CD14-positive monocyte (primary cell): ENCODE measurements around the gene DNAJB4. TPM values are rescaled to one million over a fixed set of nuclear protein-coding genes. Genes with fewer than 3 reads are reported as not detected.

Source experiments
- DNase-seq, 3 donors: peaks; one replicate each; pipeline ENCODE4 v3.0.0-alpha.2; 2011 to 2022
- H2AFZ ChIP-seq: 2 replicates; pipeline ENCODE4 v1.6.0; 2012; ENCODE audit warnings: mild to moderate bottlenecking, low read depth, low read length, inconsistent platforms; ENCODE audit not compliant: insufficient read depth, poor library complexity, severe bottlenecking
- H3K27ac ChIP-seq, 2 donors: 1 replicate in 1 of 2; 2 replicates in 1 of 2; pipeline ENCODE4 v1.5.1; 2012 to 2013; ENCODE audit warnings: low read length in 2 of 2, control low read depth in 1 of 2, inconsistent platforms in 1 of 2, low read depth in 1 of 2, mild to moderate bottlenecking in 1 of 2
- H3K27me3 ChIP-seq, 2 donors: one replicate each; pipeline versions ENCODE4 v1.6.0 to v1.6.1; 2011 to 2013; ENCODE audit warnings: low read length in 2 of 2; ENCODE audit not compliant: control insufficient read depth in 2 of 2, insufficient read depth in 2 of 2
- H3K36me3 ChIP-seq, 2 donors: replicated peaks in 1 of 2; 1 replicate in 1 of 2; 2 replicates in 1 of 2; pipeline versions ENCODE4 v1.5.1 to v1.6.1; 2012 to 2013; ENCODE audit warnings: low read length in 2 of 2, control low read depth in 1 of 2, inconsistent platforms in 1 of 2, mild to moderate bottlenecking in 1 of 2; ENCODE audit not compliant: insufficient read depth in 2 of 2, control insufficient read depth in 1 of 2
- H3K4me1 ChIP-seq, 2 donors: 1 replicate in 1 of 2; 2 replicates in 1 of 2; pipeline versions ENCODE4 v1.5.1 to v1.6.1; 2012 to 2013; ENCODE audit warnings: low read length in 2 of 2, control low read depth in 1 of 2, inconsistent platforms in 1 of 2, mild to moderate bottlenecking in 1 of 2, moderate library complexity in 1 of 2; ENCODE audit not compliant: insufficient read depth in 2 of 2, control insufficient read depth in 1 of 2
- H3K4me2 ChIP-seq: replicated peaks from 2 replicates; pipeline ENCODE3; 2012; ENCODE audit warnings: low read length, moderate library complexity, mild to moderate bottlenecking; ENCODE audit not compliant: poor library complexity, severe bottlenecking; ENCODE audit errors: extremely low read depth
- H3K4me3 ChIP-seq, 3 experiments: fragments of 200-600 bp in 1 of 3; sonication (generic) in 1 of 3; replicated peaks in 1 of 3; 1 replicate in 2 of 3; 2 replicates in 1 of 3; pipeline ENCODE4 v1.5.1; 2011 to 2013; ENCODE audit warnings: low read length in 3 of 3, mild to moderate bottlenecking in 3 of 3, control low read depth in 2 of 3, low read depth in 2 of 3, inconsistent platforms in 1 of 3, moderate library complexity in 1 of 3
- H3K79me2 ChIP-seq: 2 replicates; pipeline ENCODE4 v1.6.0; 2012; ENCODE audit warnings: mild to moderate bottlenecking, control low read depth, inconsistent platforms, low read length, moderate library complexity; ENCODE audit not compliant: insufficient read depth
- H3K9ac ChIP-seq: 2 replicates; pipeline ENCODE4 v1.6.0; 2017; ENCODE audit warnings: low read length, mild to moderate bottlenecking; ENCODE audit not compliant: insufficient read depth, poor library complexity, severe bottlenecking
- H3K9me3 ChIP-seq, 2 donors: replicated peaks in 1 of 2; 1 replicate in 1 of 2; 2 replicates in 1 of 2; pipeline versions ENCODE4 v1.5.1 to v1.6.1; 2012 to 2013; ENCODE audit warnings: low read length in 2 of 2, control low read depth in 1 of 2; ENCODE audit not compliant: control insufficient read depth in 1 of 2, insufficient read depth in 1 of 2
- H4K20me1 ChIP-seq: 2 replicates; pipeline ENCODE4 v1.6.0; 2012; ENCODE audit warnings: mild to moderate bottlenecking, low read length, control low read depth, moderate library complexity; ENCODE audit not compliant: insufficient read depth
- H3K27ac Mint-ChIP-seq, 7 donors: one replicate each; pipeline ENCODE4 v1.8.0; 2020; ENCODE audit warnings: mild to moderate bottlenecking in 7 of 7, mixed read lengths in 7 of 7, moderate library complexity in 6 of 7, inconsistent platforms in 2 of 7
- H3K27me3 Mint-ChIP-seq, 3 donors: one replicate each; pipeline ENCODE4 v1.8.0; 2021 to 2022; ENCODE audit warnings: low read depth in 3 of 3, mild to moderate bottlenecking in 3 of 3, mixed read lengths in 3 of 3, moderate library complexity in 3 of 3, inconsistent platforms in 1 of 3
- H3K36me3 Mint-ChIP-seq, 2 donors: one replicate each; pipeline ENCODE4 v1.8.0; 2020; ENCODE audit warnings: mixed read lengths in 2 of 2, inconsistent platforms in 1 of 2, mild to moderate bottlenecking in 1 of 2
- H3K4me1 Mint-ChIP-seq: one replicate; pipeline ENCODE4 v1.8.0; 2020; ENCODE audit warnings: mild to moderate bottlenecking, mixed read lengths
- H3K4me3 Mint-ChIP-seq, 2 donors: one replicate each; pipeline ENCODE4 v1.8.0; 2020; ENCODE audit warnings: mild to moderate bottlenecking in 2 of 2, mixed read lengths in 2 of 2, moderate library complexity in 1 of 2
- H3K9me3 Mint-ChIP-seq, 7 donors: one replicate each; pipeline ENCODE4 v1.8.0; 2020 to 2022; ENCODE audit warnings: mixed read lengths in 7 of 7, mild to moderate bottlenecking in 6 of 7, moderate library complexity in 6 of 7, inconsistent platforms in 2 of 7
- WGBS: methylation state at CpG from one replicate; pipeline ENCODE4 v1.1.5; 2013; ENCODE audit warnings: missing lambda C conversion rate; ENCODE audit not compliant: insufficient coverage; 5-methylcytosine and 5-hydroxymethylcytosine counted together
- intact Hi-C, 2 donors: fragments of 100-400 bp; cut with micrococcal nuclease; formaldehyde crosslinking; loops; one replicate each; pipeline versions ENCODE4 v1.15.0 to v1.15.1; 2023
- polyA plus RNA-seq, 3 donors: library from polyadenylated mRNA; depleted of rRNA in 1 of 3; unstranded in 2 of 3; stranded (reverse) in 1 of 3; fragments of 300-500 nt in 2 of 3; fragments of >200 nt in 1 of 3; fragmentation: Illumina TruSeq in 2 of 3; gene quantifications; 1 replicate in 2 of 3; 2 replicates in 1 of 3; pipeline ENCODE4 v1.2.3, GENCODE V29; 2012 to 2021
- TF ChIP-seq, protein P1 (sequence below): fragments of 200-600 bp; IDR thresholded peaks from one replicate; pipeline ENCODE4 v1.8.0; 2022; ENCODE audit warnings: antibody characterized with exemption, mild to moderate bottlenecking

DNAJB4 gene
- polyA plus RNA-seq, 3 donors: 2.8 to 4.0 (median 3.6) TPM

DNA sequence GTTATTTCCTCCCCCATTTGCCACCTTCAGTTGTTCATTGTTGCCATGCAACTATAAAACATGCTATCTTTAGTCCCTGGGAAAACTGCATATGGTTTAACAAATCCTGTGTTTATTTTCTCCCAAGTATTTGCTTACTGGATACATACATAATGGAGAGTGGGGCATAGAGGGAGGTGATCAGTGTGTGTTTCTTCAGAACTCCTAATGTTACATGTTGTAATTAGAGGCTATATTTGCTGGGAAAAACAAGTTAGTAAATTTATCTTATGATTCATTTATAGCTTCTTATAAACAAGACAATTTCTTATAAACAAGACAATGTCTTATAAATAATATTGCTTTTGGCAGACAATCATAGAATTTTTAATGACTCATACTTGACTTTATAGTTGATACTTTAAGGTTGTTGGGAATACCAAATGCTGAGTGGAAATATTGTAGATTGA is 33.8 kb downstream of the DNAJB4 start:
- intact Hi-C loops: no loop called here
- TF ChIP-seq, protein P1, sequence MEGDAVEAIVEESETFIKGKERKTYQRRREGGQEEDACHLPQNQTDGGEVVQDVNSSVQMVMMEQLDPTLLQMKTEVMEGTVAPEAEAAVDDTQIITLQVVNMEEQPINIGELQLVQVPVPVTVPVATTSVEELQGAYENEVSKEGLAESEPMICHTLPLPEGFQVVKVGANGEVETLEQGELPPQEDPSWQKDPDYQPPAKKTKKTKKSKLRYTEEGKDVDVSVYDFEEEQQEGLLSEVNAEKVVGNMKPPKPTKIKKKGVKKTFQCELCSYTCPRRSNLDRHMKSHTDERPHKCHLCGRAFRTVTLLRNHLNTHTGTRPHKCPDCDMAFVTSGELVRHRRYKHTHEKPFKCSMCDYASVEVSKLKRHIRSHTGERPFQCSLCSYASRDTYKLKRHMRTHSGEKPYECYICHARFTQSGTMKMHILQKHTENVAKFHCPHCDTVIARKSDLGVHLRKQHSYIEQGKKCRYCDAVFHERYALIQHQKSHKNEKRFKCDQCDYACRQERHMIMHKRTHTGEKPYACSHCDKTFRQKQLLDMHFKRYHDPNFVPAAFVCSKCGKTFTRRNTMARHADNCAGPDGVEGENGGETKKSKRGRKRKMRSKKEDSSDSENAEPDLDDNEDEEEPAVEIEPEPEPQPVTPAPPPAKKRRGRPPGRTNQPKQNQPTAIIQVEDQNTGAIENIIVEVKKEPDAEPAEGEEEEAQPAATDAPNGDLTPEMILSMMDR: no peak
- Histone ChIP-seq H3K79me2 (no peaks in the 10 kb centered on the region), H3K36me3 (no peaks in the 10 kb centered on the region), H3K27me3 (peaks cover 3 to 4% of the 10 kb centered on the region in 2 donors), H3K4me1 (no peaks in the 10 kb centered on the region), H2AFZ (no peak overlapping the region), H3K9me3 (no peaks in the 10 kb centered on the region), H3K4me2 (no peak overlapping the region), H4K20me1 (no peaks in the 10 kb centered on the region), H3K27ac (no peak overlapping the region), H3K4me3 (no peak overlapping the region), H3K9ac (no peak overlapping the region)
- peaks cover 0 to 2% (median 0%) of the 10 kb centered on the region in 7 donors for H3K9me3 Mint-ChIP-seq
- no peak for DNase-seq
- no peak overlapping the region for H3K4me3 Mint-ChIP-seq
- H3K4me1 Mint-ChIP-seq: peaks cover 7% of the 10 kb centered on the region
- no peak overlapping the region for H3K27ac Mint-ChIP-seq
- peaks cover 2 to 6% (median 4%) of the 10 kb centered on the region in 3 donors for H3K27me3 Mint-ChIP-seq
- no peaks in the 10 kb centered on the region for H3K36me3 Mint-ChIP-seq

DNA sequence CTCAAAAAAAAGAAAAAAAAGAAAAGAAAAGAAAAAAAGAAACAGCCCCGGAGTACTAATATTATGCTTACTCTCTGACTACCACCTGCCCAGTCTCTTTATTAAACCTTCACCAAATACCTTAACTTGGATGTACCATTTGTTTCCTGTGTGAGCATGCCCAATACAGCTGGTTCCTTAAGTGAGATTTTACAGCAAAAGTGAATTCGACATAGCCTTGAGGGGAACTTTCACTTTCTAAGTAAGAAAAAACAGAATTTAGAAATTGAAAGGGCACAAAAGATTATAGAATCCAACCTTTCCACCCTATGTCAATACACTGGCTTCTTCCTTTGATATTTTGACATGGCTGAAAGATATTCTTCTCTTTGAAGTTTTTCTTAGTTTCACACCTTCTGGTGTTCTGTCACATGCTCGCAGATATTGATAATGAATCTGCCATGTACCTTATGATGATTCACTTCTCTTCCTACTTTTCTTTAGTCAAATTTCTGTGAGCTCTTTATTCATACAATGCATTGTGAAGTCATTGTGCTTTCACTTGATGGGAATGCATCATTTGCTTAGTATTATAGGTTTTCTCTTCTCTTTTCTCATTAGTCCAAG is 35.8 kb downstream of the DNAJB4 start:
- no peak overlapping the region for H3K27ac Mint-ChIP-seq
- no peak overlapping the region for H2AFZ ChIP-seq

More for the DNA sequence above, 35.8 kb downstream of the DNAJB4 start:
- no peaks in the 10 kb centered on the region for H3K36me3 ChIP-seq
- no peak overlapping the region for H3K27ac ChIP-seq
- TF ChIP-seq, protein P1: no peak
- intact Hi-C loops: no loop called here
- Mint-ChIP-seq H3K36me3 (no peaks in the 10 kb centered on the region), H3K27me3 (peaks cover 16 to 26% (median 24%) of the 10 kb centered on the region in 3 donors), H3K4me1 (peaks cover 18% of the 10 kb centered on the region), H3K4me3 (no peak overlapping the region), H3K9me3 (peaks cover 0 to 5% (median 0%) of the 10 kb centered on the region in 7 donors)
- H3K4me1 ChIP-seq: peaks cover 2 to 5% of the 10 kb centered on the region in 2 donors
- no peaks in the 10 kb centered on the region for H4K20me1 ChIP-seq
- no peaks in the 10 kb centered on the region for H3K79me2 ChIP-seq
- no peaks in the 10 kb centered on the region for H3K9me3 ChIP-seq
- WGBS: no CpG with 5 or more reads among the region's 3 CpGs
- peaks cover 19 to 21% of the 10 kb centered on the region in 2 donors for H3K27me3 ChIP-seq
- no peak overlapping the region for H3K4me3 ChIP-seq
- DNase-seq: no peak
- H3K9ac ChIP-seq: no peak overlapping the region
- H3K4me2 ChIP-seq: no peak overlapping the region
